ENCODE data around the gene SLC6A18.

SLC6A18 gene

DNA sequence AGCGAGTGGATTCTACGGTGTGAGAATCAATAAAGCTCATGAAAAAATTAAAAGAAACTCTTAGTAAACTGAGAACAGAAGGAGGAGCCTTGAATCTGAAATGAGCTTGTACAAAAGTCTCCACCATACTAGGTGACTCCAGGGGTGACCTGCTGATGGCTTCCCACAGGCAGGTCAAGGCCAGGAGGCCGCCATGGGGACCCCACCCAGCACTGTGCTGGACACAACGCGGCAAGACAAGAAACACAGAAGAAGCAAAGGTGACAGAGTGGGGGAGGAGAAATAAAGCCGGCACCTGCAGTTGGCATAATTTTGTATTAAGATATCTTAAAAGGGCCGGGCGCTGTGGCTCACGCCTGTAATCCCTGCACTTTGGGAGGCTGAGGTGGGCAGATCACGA lies 35.9 kb upstream of the SLC6A18 start:
- Histone ChIP-seq H3K79me2 (no peaks in the 10 kb centered on the region), H3K9ac (no peak overlapping the region), H3K4me1 (peaks cover 18% of the 10 kb centered on the region), H3K27me3 (ENCODE audit: control insufficient read depth, insufficient read depth, low read length) (no peaks in the 10 kb centered on the region), H3K4me2 (ENCODE audit: low read length) (no peak overlapping the region), H2AFZ (no peak overlapping the region), H3K4me3 (ENCODE audit: low read depth, low read length) (no peak overlapping the region), H3K27ac (no peak overlapping the region), H3K36me3 (ENCODE audit: control insufficient read depth, insufficient read depth, low read length) (no peaks in the 10 kb centered on the region), H3K9me3 (ENCODE audit: control insufficient read depth, low read length) (no peaks in the 10 kb centered on the region)
- TF ChIP-seq, protein P1, sequence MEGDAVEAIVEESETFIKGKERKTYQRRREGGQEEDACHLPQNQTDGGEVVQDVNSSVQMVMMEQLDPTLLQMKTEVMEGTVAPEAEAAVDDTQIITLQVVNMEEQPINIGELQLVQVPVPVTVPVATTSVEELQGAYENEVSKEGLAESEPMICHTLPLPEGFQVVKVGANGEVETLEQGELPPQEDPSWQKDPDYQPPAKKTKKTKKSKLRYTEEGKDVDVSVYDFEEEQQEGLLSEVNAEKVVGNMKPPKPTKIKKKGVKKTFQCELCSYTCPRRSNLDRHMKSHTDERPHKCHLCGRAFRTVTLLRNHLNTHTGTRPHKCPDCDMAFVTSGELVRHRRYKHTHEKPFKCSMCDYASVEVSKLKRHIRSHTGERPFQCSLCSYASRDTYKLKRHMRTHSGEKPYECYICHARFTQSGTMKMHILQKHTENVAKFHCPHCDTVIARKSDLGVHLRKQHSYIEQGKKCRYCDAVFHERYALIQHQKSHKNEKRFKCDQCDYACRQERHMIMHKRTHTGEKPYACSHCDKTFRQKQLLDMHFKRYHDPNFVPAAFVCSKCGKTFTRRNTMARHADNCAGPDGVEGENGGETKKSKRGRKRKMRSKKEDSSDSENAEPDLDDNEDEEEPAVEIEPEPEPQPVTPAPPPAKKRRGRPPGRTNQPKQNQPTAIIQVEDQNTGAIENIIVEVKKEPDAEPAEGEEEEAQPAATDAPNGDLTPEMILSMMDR (IDR thresholded peaks at IDR 0.05): no peak

DNA sequence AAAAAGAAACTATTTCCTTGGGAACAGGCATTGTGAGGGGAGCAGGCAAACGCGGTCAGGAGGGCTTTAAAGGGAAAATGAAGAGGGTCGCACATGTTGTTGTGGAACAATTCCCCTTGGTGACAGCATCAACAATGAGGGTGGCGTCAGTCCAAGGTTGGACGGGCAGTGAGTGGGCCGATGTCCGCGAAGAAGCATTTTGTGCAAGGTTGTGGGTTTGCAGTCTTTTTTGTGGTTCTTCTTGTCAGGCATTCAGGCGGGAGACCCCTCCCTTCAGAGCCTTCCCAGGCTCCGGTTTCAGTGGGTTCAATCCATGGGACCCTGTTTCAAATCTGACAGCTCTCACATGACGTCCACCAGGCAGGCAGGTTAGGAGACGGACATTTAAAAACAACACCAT lies 34.9 kb upstream of the SLC6A18 start:
- Histone ChIP-seq H3K4me3 (ENCODE audit: low read depth, low read length) (no peak overlapping the region), H2AFZ (no peak overlapping the region), H3K79me2 (no peaks in the 10 kb centered on the region), H3K9me3 (ENCODE audit: control insufficient read depth, low read length) (no peaks in the 10 kb centered on the region), H3K27me3 (ENCODE audit: control insufficient read depth, insufficient read depth, low read length) (no peaks in the 10 kb centered on the region), H3K36me3 (ENCODE audit: control insufficient read depth, insufficient read depth, low read length) (no peaks in the 10 kb centered on the region), H3K4me2 (ENCODE audit: low read length) (no peak overlapping the region), H3K4me1 (peaks cover 16% of the 10 kb centered on the region), H3K9ac (no peak overlapping the region), H3K27ac (no peak overlapping the region)
- TF ChIP-seq, protein P1 (IDR thresholded peaks at IDR 0.05): no peak

DNA sequence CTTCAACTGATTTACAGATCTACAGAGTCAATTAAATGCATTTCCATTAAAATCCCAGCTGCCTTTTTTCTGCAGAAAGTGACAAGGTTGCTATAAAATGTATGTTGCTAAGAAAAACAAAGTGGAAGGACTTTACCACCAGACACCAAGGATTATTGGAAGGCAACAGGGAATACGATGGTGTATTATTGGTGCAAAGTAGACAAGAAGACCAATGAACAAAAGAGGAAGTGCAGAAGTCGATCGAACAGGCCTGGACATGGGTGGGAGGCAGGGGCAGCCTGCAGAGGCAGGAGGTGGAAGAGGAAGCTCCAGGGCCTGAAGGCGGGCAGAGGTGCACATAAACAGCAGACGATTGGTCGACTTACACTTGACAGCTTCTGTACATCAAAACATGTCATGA lies 34.3 kb upstream of the SLC6A18 start:
- H3K4me1 ChIP-seq: peaks cover 10% of the 10 kb centered on the region
- no peaks in the 10 kb centered on the region for H3K36me3 ChIP-seq (ENCODE audit: control insufficient read depth, insufficient read depth, low read length)
- H3K79me2 ChIP-seq: no peaks in the 10 kb centered on the region
- TF ChIP-seq, protein P1 (IDR thresholded peaks at IDR 0.05): no peak
- no peak overlapping the region for H3K9ac ChIP-seq
- H3K27ac ChIP-seq: no peak overlapping the region
- no peaks in the 10 kb centered on the region for H3K9me3 ChIP-seq (ENCODE audit: control insufficient read depth, low read length)
- H2AFZ ChIP-seq: no peak overlapping the region
- no peak overlapping the region for H3K4me2 ChIP-seq (ENCODE audit: low read length)
- no peaks in the 10 kb centered on the region for H3K27me3 ChIP-seq (ENCODE audit: control insufficient read depth, insufficient read depth, low read length)
- H3K4me3 ChIP-seq (ENCODE audit: low read depth, low read length): no peak overlapping the region

DNA sequence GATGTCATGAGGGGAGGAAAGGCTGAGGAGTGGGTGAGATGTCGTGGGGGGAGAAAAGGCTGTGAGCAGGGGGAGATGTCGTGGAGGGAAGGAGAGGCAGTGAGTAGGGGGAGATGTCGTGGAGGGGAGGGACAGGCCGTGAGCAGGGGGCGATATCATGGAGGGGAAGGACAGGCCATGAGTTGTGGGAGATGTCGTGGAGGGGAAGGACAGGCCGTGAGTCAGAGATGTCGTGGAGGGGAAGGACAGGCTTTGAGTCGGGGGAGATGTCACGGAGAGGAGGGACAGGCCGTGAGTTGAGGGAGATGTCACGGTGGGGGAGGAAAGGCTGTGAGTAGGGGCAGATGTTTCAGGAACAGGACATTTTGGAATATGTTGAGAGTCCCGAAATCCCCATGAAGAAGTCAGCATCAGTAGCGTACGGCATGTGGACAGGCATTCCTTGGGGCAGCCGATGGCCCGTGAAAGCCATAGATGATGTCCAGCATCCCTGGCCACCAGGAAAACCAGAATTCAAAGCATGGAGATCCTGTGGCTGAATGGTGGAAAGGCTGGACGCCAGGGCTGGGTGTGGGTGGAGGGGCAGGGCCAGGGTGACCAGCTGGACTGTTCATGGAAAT lies 32.1 kb upstream of the SLC6A18 start:
- H3K79me2 ChIP-seq: no peaks in the 10 kb centered on the region

More for the DNA sequence above, 32.1 kb upstream of the SLC6A18 start:
- H3K9ac ChIP-seq: no peak overlapping the region
- H3K4me3 ChIP-seq (ENCODE audit: low read depth, low read length): no peak overlapping the region
- no peaks in the 10 kb centered on the region for H3K27me3 ChIP-seq (ENCODE audit: control insufficient read depth, insufficient read depth, low read length)
- TF ChIP-seq, protein P1 (IDR thresholded peaks at IDR 0.05): no peak
- no peaks in the 10 kb centered on the region for H3K4me1 ChIP-seq
- no peaks in the 10 kb centered on the region for H3K9me3 ChIP-seq (ENCODE audit: control insufficient read depth, low read length)
- no peak overlapping the region for H3K27ac ChIP-seq
- H3K4me2 ChIP-seq (ENCODE audit: low read length): no peak overlapping the region
- no peaks in the 10 kb centered on the region for H3K36me3 ChIP-seq (ENCODE audit: control insufficient read depth, insufficient read depth, low read length)
- no peak overlapping the region for H2AFZ ChIP-seq
